Right forelimb (tissue), 1 donor: Measurements from ENCODE around the gene BRIP1.
"Not testable (repeated sequence)": the region's sequence is repeated elsewhere in the genome, so short reads cannot be mapped to it uniquely, and the experiment has no call there.

ENCODE experiments used
- DNase-seq: peaks from one replicate; pipeline ENCODE4 v3.0.0-alpha.2; 2018

Gene BRIP1

DNA sequence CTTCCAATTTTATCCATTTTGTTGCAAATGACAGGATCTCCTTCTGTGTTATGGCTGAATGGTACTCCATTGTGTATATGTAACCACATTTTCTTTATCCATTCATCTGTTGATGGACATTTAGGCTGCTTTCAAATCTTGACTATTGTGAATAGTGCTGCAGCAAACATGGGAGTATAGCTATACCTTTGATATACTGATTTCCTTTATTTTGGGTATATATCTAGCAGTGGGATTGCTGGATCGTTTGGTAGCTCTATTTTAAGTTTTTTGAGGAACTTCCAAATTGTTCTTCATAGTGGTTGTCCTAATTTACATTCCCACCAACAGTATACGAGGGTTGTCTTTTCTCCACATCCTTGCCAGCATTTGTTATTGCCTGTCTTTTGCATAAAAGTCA, 67.8 kb downstream of the BRIP1 start:
- DNase-seq, result no peak

- no peak for DNase-seq
Observed at GRCh38 chr17:61794792-61795191, 68.5 kb downstream of the BRIP1 start.

GRCh38 chr17:61794242-61794641, 69.1 kb downstream of the BRIP1 start:
- no peak for DNase-seq

DNA sequence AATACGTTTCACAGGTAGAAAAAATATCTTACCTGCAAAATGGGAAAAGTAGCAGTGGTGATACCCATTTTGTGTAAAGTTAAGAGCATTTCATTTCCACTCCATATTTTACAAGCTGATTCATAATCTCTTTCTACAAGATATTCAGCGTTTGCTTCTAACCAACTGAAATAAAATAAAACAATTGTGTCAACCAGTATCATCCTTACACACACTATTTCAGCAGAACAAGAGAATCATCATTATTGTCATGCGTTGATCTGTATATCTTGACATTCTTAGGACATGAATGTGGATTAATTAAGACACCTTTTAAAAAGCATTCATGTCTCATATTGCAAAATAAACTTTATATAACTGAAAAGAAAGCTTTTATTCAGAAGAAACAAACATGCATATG, 69.8 kb downstream of the BRIP1 start:
- no peak for DNase-seq

DNA sequence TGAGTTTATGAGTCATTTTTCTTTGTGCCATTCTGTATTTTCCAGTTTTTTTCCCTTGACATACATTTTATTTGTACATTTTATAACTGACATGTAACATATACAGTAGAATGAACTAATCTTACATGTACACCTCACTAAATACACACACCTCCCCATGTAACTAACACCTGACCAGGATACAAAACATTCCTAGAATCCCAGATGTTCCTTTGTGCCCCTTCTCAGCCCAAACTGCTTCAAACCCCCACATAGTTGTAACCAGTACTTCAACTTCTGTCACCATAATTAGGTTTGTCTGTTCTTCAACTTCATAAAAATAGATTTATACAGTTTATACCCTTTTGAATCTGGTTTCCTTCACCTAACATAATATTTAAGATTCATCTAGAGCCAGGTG, 73.5 kb downstream of the BRIP1 start:
- DNase-seq, result no peak

GRCh38 chr17:61786088-61786487, 77.2 kb downstream of the BRIP1 start:
- DNase-seq, result no peak

DNA sequence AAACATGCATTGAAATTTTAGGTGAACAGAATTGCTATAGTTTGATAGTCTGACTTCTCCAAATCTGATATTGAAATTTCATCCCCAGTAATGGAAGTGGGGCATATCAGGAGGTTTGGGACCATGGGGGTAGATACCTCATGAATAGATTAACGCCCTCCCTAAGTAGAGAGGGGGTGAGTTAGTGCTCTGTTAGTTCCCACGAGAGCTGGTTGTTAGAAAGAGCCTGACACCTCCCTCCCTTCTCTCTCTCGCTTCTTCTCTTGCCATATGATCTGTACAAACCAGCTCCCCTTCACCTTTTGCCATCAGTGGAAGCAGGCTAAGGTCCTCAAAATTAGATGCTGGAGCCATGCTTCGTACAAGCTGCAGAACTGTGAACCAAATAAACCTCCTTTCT, 78.8 kb downstream of the BRIP1 start:
- DNase-seq, result no peak

GRCh38 chr17:61783556-61784304, 79.6 kb downstream of the BRIP1 start:
- no peak for DNase-seq

GRCh38 chr17:61783120-61783519, 80.2 kb downstream of the BRIP1 start:
- DNase-seq, result no peak

DNA sequence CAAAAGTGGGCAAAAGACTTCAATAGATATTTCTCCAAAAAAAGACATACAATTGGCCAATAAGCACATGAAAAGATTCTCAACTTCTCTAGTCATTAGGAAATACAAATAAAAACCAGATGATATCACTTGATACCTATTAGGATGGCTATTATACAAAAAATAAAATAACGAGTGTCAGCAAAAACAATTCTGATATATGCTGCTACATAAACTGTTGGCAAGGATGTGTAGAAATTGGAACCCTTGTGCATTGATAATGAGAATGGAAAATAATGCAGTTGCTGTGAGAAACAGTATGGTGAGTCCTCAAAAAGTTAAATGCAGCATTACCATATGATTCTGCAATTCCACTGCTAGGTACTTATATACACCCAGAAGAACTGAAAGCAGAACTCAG, 80.6 kb downstream of the BRIP1 start:
- DNase-seq, result no peak

DNA sequence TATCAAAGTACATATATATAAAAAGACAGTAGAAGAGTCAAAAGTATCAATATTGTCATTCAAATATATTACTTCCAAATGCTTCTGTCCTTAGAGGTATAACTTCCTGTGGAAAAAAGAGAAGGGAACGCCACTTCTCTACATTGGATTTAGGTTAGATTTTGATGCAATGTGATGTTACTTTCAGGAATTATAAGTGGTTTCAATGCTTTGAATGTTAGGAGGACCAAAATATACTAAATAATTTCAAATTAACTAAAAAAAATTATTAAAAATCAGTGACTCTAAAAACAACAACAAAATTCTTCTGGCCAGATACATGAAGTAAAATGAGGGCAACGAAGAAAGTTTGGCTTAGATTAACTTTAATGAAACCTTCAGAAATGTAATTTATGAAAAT, 88.0 kb downstream of the BRIP1 start:
- no peak for DNase-seq

DNA sequence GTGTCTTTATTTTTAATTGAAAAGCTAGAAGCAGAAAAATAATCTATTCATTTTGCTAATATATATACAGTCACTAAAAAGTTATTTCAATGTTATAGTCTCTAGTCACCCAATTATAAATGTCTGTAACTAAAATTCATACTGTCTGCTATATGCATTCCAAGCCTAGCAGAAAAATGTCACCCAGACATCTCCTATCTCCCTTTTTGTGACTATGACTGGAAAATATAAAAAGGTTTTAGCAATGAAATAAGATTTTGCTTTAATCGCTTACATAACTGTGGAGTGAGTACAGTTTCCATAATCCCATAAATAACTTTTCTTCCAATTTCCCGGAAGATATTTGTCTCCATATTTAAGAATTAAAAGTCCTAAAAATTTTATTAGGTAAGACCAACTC, 88.6 kb downstream of the BRIP1 start:
- DNase-seq, result no peak

- DNase-seq, result not testable (repeated sequence)
Observed at GRCh38 chr17:61774087-61774486, 89.2 kb downstream of the BRIP1 start.

DNA sequence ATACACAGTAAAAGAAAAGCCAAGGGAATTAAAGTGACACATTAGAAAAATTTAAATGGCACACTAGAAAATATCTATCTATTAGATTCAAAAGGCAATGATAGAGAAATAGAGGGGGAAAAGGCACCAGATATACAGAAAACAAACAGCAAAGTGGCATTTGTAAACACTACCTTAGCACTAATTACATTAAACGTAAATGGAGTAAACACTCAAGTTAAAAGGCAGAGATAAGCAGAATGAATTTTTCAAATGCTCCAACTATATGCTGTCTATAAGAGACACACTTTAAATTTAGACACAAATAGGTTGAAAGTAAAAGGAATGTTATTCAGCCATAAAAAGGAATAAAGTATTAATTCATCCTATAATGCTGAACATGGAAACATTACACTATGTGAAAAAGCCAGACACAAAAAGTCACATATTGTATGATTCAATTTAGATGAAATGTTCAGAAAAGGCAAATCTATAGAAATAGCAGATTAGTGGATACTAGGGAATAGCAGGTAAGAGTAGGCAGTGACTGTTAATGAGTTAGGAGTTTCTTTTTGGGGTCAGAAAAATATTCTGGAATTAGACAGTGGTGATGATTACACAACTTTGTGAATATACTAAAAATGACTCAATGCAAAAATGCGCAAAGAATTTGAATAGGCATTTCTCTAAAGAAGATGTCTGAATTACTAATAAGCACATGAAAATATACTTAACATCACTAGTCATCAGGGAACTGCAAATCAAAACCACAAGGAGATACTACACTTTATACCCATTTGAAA, 92.4 kb downstream of the BRIP1 start:
- no peak for DNase-seq

- no peak for DNase-seq
Observed at GRCh38 chr17:61770043-61770442, 93.3 kb downstream of the BRIP1 start.

- no peak for DNase-seq
Observed at GRCh38 chr17:61768405-61768804, 94.9 kb downstream of the BRIP1 start.

DNA sequence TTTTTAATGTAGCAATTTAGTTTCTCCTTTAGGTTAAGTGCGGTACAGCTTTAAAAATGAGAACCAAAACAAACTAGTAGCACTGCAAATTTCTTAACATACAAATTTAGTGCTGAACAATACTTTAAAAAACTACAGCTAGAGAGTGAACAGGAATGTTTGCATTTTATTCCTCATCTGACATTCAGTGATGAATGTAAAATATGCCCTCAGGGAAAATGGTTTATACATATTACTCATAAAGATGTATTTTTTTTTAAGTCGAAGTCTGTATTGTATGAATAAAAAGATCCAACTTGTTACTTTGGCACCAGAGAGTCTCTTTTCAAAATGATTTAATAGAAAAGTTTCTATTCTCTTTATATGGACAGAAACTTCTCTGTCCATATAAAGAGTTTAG, 96.8 kb downstream of the BRIP1 start:
- no peak for DNase-seq

DNA sequence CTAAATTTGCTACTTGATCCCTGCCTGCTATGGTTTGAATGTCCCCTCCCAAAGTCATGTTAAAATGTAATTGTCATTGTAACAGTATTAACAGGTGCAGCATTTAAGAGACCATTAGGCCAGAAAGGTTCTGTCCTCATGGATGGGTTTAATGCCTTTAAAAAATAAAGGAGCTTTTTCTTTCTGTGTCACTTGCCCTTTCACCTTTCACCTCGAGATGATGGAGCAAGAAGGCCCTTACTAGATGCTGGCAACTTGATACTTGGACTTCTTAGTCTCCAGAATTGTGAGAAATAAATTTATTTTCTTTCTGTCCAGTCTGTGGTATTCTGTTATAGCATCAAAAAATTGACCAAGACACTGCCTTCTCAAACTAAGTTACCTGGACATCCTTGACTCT, 98.5 kb downstream of the BRIP1 start:
- no peak for DNase-seq

GRCh38 chr17:61761827-61762226, 101.5 kb downstream of the BRIP1 start:
- no peak for DNase-seq

DNA sequence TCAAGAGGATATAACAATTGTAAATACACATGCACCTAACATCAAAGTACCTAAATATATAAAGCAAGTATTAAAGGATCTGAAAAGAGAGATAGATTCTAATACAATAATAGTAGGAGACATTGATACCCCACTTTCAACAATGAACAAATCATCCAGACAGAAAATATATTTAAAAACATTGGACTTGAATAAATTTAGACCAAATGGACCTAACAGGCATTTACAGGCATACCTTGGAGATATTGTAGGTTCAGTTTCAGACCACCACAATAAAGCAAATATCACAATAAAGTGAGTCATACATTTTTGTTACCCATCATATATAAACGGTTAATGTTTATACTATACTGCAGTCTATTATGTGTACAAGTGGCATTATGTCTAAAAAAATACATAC, 104.0 kb downstream of the BRIP1 start:
- DNase-seq, result no peak

GRCh38 chr17:61758430-61758829, 104.9 kb downstream of the BRIP1 start:
- no peak for DNase-seq

GRCh38 chr17:61757168-61757567, 106.2 kb downstream of the BRIP1 start:
- no peak for DNase-seq

DNA sequence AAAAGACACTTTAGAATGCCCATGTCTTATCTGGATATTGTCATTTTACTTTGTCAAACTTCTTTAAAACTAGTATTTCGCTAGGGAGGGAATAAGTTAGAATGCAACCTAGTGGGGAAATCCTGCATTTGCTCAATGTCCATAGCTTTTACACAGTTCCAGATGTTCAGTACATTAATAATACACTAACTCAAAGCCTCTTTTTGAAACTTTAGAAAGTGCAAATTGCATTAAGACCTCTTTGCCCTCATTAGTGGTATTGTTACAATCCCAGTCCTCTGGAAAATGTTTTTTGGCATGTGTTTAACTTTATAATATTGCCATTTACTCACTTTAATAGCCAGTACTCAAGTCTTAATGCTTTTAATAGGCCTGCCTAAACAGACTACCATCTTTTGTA, 106.8 kb downstream of the BRIP1 start:
- DNase-seq, result no peak

DNA sequence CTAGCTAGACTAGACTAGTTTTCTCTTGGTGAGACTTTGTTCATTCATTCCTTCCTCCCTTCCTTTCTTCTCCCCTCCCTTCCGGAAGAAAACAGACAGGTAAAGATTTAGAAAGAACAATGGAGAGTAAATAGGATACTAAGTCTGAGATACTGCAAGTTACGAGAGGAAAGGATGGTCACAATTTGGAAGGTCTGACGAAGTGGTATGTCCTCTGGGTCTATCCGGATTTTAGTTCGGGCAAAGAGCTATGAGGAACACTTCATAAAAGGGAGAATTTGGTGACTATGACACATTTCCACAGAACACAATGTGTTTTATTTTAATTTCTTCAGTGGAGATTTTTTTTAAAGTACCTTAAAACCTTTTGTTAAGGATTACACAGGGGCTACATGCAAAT, 107.7 kb downstream of the BRIP1 start:
- DNase-seq, result no peak

DNA sequence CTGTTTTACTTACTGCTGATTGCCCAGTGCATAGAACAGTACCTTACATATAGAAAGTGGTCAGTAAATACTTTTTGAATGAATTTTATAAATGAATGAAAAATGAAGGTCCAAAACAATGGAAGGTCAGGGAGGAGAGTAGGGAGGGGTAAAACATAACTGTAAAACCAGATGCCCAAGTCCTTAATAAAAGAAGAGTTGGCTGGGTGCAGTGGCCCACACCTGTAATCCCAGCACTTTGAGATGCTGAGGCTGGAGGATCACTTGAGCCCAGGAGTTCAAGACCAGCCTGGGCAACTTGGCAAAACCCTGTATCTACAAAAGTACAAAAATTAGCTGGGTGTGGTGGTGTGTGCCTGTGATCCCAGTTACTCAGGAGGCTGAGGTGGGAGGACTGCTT, 108.2 kb downstream of the BRIP1 start:
- DNase-seq, result no peak
